HG02571 (cell line): ENCODE measurements around the gene SPRR5.

Source experiments
- ATAC-seq: cut with Tn5 transposase; IDR thresholded peaks from one replicate; pipeline ENCODE4 v1.9.1; 2021; ENCODE audit warnings: mild to moderate bottlenecking, moderate library complexity; ENCODE audit not compliant: unreplicated experiment

SPRR5 gene

GRCh38 chr1:152981146-152981871, 34.3 kb downstream of the SPRR5 start:
- no peak for ATAC-seq

- ATAC-seq = no peak
Observed at GRCh38 chr1:152982076-152982475, 35.1 kb downstream of the SPRR5 start.

GRCh38 chr1:152983234-152983633, 36.2 kb downstream of the SPRR5 start:
- ATAC-seq = no peak

GRCh38 chr1:152983743-152984142, 36.7 kb downstream of the SPRR5 start, which contains the start of gene SPRR1A:
Gene SPRR1A, plus strand, starts transcription at chr1:152984081. Its CDS starts 1,150 bp downstream, at chr1:152985231.
- no peak for ATAC-seq

- no peak for ATAC-seq
Observed at GRCh38 chr1:152986578-152986977, 39.6 kb downstream of the SPRR5 start.

GRCh38 chr1:152993186-152993585, 46.2 kb downstream of the SPRR5 start:
- no peak for ATAC-seq

- ATAC-seq = no peak
Observed at GRCh38 chr1:152995842-152996241, 48.8 kb downstream of the SPRR5 start.

GRCh38 chr1:152996633-152997400, 49.8 kb downstream of the SPRR5 start:
- ATAC-seq = no peak

GRCh38 chr1:152997901-152998300, 50.9 kb downstream of the SPRR5 start:
- ATAC-seq = no peak

GRCh38 chr1:152998476-152998875, 51.5 kb downstream of the SPRR5 start:
- ATAC-seq = no peak
